ENCODE data around the gene TJP3.

Gene TJP3

DNA sequence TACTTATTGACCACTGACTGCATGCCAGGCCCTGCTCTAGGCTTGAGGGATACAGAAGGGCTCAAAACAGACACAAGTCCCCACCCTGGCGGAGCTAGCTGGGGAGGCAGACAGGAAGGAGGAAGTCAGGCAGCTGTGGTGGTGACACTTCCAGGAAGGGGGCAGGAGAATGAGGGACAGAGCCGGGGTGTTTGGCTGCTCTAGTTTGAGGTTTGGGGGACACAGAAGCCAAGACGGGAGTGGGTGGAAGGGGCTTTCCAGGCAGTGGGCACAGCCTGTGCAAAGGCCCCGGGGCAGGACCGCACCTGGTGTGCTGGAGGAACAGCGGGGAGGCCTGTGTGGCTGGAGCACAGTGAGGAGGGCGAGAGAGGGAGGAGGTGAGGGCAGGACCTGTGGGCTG, 58.3 kb downstream of the TJP3 start:
- no peak for DNase-seq (ENCODE audit: low spot score)

DNA sequence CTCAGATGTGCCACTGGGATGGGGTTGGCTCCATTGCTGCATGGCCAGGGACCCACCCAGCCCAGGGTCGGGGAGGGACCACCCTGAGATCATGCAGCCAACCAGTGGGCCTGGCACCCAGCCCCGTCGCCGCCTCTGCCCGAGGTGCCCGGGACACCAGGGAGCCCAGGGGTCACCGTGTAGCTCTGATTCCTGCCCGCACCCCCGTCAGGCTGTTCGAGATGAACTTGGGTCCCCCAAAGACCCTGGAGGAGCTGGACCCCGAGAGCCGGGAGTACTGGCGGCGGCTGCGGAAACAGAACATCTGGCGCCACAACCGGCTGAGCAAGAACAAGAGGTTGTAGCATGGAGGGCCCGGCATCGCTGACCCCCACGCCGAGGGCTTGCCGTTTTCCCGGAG, 58.9 kb downstream of the TJP3 start:
- no peak for DNase-seq (ENCODE audit: low spot score)

DNA sequence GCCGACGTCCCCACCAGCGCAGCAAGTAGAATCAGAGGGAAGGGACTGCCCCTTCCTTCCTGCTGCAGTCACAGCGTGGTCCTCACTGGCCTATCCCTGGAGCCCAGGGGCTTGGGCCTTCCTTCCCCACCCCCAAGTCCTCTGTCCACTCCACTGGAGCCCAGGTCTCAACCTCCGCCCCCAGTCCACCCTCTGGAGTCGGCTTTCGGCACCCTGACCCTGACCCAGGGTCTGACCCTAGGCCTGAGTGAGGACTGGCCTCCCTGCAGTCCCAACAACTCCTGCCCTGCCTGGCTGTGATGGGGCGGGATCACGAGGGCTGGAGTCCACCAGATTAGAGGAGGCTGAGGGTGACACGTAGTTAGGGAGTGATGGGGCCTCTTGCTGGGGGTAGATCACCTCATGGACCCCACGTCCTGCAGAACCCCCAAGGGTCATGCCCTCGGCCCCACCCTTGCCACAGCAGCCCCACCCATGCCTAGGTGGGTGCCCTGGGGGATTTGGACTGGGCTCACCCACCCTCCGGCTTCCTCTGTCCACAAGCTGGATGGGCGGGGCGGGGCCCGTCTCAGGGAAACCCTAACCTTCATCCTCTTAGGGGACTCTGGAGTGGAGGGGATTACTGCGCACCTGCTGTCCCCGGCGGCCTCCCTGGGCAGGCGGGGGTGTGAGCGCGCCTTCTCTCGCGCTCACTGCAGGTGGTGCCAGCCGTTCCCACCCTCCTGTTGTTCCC, 60.0 kb downstream of the TJP3 start:
- no peak for DNase-seq (ENCODE audit: low spot score)

DNA sequence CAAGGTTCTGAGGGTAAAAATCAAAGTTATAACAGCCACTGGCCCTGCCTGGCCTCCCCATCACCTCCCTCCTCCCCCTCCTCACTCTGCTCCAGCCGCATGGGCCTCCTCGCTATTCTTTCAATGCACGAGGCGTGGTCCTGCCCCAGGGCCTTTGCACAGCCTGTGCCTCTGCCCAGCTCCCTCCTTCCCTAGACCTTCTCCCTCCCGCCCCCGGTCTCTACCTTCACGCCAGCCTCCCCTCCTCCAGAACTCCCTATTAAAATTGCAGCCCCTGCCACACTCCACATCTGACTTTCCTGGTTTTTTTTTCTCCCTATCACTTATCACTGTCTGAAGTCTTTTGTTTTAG, 60.5 kb downstream of the TJP3 start:
- no peak for DNase-seq (ENCODE audit: low spot score)

DNA sequence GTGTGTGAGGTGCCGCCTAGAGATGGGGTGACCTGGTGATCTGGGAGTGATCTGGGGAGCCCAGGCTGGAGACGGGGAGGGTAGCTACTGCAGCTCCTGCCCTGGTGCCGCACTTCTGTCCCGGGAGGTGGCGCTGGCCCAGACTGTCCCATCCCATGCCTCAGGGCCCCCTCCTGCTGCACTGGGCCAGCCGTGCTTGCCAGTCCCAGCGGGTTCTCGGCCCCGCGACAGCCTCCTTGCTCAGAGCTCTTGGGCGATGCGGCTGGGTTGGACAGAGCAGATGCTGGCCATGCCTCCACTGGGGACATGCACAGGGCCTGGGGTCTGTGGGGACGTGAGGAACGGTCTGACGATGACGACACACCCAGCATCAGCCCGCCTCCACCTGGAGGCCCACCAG, 61.3 kb downstream of the TJP3 start:
- no peak for DNase-seq (ENCODE audit: low spot score)

DNA sequence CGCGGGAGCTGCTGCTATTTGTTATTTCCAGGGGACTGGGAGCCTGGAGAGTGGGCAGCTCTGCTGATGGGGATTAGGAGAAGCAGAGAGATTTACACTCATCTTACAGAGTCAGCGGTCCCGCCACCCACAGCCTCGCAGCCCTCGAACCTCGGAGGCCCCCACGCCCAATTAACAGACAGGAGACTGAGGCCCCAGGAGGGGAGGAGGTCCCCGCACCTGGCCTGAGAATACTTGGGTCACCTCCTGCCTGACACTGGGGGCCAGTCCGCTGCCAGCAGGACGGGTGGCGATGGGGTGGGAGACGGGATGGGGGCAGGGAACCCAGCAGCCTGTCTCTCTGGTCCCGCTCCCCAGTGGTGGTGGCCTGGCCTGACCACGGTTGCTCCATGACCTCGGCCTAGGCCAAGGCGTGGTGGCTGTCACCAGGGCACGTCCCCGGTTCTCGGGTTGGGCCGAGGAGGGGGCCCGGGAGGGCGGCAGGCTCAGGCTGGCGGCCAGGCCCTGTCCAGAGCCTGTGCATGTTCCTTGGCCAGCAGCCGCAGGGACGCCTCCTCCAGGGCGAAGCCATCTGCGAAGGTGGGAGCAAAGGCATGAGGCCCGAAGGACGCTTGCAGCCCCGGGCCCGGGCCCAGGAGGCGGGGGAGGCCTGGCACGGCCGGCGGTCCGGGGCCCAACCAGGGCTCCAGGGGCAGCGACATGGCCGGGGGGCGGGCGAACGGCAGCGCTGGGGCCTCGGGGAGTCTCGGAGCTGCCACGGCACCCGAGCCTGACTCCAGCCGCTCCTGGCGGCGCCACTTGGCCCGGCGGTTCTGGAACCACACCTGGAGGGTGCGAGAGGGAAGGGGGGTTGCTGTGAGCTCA, 62.2 kb downstream of the TJP3 start:
- no peak for DNase-seq (ENCODE audit: low spot score)

DNA sequence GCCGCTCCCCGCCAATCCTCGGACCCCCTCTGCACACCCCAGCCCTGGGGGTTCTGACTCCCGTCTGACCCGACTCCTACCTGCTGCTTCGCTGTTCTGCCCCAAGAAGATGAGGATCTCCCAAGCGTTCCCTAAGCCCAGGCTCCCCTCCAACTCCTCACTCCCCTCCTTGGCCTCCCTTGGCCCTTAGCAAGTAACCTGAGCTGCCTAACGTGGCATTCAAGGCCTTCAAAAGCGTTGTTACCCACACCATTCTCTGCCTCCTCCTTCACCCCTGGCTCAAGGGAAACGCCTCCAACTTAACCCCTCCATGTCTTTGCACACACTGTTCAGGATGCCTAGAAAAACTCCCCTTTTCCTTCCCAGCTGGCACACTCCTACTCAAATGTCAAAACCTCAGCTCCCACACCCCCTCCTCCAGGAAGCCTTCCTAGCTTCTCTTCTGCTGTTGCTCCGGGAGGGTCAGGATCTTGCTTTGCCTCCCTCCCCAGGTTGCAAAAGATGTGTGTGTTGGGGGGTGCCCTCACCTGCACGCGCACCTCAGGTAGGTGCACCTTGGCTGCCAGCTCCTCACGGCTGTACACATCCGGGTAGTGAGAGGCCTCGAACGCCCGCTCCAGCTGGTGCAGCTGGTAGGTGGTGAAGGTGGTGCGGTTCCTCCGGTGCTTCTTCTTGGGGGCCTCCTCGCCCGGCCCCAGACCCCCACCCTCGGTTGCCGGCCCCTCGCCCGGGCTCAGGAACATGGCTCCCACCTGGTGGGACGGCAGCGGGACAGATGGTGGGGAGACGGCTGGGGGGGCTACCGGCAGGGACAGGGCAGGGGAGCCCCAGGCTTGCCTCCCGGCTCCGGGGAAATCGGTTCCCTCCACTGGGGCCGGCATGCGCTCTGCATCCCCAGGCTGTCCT, 63.1 kb downstream of the TJP3 start:
- DNase-seq (ENCODE audit: low spot score): no peak

DNA sequence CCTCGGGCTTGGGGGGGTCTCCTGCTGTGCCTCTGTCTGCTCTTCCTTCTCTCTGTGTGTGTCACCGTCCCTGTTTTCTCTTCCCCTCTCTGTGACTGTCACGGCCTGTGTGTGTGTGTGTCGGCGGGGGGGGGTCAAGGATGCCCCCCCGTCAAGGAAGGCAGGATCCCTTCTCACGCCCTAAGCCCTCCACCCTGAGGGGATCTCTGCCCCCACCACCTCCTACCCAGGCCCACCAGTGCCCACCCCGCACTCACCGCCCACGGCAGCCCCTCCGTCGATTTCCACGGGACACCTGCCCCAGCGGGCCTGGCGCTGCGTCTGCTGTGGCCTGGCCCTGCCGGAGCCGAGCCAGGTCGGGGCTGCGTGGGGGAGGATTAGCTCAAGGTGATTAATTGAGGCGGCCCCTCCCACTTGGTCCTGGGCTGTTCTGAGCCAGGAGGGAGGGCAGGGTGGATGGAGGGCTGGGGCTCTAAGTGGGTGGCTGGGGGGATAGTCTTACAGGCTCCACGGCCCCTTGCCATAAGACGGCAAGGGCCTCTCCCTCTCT, 63.8 kb downstream of the TJP3 start, which contains the start of gene RAX2:
RAX2 (minus strand) TSS at position 323 of the 550 bp plus-strand sequence. CDS start 486 bp downstream, outside the sequence.
- DNase-seq (ENCODE audit: low spot score): no peak

DNA sequence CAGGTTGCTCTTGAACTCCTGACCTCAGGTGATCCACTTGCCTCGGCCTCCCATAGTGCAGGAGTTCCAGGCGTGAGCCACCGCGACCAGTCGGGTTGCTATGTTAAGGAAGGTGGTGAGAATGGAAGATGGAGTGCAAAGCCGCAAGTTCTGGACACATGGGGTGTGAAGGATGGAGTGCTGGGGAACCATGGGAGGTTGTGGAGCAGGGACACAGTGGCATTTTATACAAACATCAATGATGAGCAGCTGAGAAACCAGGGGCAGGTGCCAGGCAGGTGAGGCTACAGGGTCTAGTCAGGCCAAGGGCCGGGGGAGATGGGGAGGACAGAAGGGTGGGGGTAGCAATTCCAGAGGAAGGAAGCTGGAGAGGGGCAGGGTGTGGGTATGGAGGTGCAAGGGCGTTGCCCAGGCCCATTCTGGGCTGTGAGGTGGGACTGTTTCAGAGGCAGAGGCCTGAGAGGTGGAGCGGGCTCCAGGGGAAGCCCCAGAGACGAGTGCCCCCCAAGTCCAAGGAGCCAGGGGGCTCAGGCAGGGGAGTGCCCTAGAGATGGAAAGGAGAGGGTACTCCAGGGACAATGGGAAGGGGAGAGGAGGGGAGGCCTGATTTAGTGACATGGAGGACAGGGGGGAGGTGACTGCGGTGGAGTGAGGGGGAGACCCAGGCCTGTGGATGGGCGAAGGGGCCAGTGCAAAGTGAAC, 65.8 kb downstream of the TJP3 start:
- no peak for DNase-seq (ENCODE audit: low spot score)

DNA sequence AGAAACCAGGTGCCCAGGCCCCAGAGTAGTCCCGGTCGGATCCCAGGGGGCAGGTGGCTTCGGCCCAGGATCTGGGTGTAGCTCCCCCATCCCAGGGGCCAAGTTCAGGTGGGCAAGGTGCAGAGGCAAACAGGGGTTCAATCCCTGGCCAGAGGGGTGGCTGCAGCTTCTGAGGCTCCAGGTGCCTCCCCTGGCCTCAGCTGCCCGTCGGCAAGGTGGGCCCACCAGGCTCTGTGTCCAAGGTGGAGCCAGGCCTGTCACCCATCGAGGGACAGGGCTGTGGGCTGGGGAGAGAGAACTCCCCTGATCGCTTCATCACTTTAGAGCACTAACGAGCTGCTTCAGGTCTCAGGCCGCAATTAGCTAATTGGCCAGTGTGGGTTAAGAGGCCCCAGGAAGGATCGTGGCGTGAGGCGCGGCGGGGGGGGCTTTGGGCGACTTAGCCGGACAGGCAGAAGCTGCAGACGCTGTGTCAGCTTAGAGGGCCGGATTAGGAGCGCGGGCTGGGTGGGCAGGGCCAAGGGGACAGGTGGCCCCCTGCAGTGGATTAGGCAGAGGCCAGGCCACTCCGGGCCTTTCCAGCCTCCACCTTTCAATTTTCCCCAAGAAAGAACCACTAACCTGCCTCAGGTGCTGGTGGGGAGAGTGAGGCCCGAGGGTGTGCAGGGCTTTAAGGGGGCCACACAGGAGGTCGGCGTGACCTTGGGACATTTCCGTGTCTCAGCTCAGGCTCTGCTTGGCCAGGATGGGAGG, 66.6 kb downstream of the TJP3 start:
- no peak for DNase-seq (ENCODE audit: low spot score)

DNA sequence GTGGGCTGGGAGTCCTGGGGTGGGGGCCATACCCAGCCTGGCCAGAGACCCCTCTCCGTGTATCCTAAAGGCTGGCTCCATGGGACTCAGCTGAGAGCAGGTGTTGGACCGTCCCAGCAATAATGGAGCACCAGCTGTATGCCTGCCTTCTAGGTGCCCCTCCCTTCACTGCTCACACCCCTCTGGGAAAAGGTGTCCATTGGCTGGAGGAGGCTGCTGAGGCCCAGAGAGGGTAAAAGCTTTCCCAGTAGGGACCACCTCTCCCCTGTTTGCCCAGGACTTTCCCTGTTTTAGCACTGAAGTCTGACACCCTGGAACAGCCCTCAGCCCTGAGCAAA, 67.2 kb downstream of the TJP3 start:
- no peak for DNase-seq (ENCODE audit: low spot score)

DNA sequence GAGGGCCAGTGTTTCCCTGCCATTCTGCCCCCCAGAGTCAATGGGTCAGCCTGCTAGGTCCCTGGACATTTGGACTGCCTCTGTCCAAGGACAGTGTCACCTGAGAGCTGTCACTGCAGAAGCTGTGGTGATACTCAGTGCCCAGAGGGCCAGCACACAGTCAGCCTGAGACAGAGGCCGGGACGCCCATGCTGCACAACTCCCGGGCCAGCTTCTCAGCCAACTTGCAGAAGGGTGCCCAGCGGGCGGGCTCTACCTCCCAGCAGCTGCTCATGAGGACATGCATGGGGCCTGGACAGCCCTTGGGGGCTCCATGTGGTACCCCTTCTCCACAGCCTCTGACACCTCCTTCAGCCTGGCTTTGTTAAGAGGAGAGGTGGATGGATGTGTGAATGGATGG, 67.6 kb downstream of the TJP3 start:
- no peak for DNase-seq (ENCODE audit: low spot score)

DNA sequence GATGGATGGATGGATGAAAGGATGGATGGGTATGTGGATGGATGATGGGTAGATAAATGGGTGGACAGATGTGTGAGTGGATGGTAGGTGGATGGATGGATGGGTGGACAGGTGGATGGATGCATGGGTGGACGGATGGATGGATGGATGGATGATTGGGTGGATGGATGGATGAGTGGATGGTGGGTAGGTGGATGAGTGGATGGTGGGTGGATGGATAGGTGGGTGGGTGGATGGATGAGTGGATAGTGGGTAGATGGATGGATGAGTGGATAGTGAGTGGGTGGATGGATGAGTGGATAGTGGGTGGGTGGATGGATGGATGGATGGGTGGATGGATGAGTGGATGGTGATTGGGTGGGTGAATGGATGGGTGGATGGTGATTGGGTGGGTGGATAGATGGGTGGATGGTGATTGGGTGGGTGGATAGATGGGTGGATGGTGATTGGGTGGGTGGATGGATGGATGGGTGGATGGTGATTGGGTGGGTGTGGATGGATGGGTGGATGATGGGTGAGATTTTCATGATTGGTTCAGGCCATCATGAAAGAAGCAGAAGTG, 68.4 kb downstream of the TJP3 start:
- no peak for DNase-seq (ENCODE audit: low spot score)

DNA sequence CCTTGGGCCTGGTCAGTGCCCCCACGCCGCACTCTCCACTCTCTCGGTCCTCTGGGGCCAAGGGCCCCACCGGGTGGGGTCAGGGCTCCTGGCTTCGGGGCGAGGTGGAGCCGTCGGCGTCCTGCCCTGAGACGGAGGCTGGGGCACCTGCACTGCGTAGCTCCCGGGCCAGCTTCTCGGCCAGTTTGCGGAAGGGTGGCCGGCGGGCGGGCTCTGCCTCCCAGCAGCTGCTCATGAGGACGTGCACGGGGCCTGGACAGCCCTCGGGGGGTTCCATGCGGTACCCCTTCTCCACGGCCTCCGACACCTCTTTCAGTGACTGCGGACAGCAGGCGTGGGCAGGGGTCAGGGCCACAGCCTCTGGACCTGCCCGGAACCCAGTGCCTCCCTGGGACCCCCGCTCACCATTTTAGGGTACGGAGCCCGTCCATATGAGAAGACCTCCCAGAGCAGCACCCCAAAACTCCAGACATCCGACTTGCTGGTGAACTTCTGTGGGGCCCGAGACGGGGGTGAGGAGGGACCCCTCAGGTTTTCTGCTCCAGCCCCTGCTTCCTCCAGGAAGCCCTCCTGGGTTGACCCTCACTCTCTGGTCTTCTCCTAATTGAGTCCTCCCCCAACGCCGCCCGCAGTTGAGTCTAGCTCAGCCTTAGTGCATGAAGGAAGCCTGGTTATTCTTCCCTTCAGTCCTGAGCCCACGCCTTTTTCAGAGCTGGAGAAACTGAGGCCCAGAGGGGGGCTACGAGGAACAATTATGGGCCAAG, 70.1 kb downstream of the TJP3 start:
- DNase-seq (ENCODE audit: low spot score): no peak

DNA sequence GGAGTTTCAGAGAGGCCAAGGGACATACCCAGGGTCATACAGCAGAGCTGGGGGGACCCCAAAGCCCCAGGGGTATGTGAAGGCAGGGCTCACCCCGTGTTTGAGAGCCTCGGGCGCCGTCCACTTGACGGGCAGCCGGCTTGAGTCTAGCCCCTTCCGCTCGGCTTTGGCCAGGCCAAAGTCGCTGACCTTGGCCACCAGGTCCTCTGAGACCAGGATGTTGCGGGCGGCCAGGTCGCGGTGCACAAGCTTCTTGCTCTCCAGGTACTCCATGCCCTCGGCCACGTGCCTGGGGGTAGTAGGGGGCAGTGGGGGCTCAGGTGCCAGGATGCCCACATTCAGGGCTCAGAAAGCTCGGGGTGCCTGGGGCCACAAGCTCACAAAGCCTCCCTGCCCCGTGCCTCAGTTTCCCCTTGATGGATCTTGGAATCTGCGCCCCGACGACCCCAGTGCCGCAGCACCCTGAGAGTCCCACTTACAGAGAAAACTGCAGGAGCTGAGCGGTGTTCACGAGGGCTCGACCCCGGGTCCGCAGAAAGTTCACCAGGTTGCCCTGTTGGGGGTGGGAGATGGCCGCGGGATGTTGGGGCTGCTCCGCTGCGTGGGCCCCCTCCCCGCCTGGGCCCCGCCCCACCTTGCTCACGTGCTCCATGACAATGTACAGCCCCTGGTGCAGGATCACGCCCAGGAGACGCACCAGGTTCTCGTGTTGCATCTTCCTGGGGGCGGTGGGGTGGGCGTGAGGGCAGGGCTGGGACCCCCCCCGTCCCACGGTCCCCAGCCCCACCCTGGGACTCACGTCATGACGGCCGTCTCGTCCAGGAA, 70.9 kb downstream of the TJP3 start:
- DNase-seq (ENCODE audit: low spot score): no peak

DNA sequence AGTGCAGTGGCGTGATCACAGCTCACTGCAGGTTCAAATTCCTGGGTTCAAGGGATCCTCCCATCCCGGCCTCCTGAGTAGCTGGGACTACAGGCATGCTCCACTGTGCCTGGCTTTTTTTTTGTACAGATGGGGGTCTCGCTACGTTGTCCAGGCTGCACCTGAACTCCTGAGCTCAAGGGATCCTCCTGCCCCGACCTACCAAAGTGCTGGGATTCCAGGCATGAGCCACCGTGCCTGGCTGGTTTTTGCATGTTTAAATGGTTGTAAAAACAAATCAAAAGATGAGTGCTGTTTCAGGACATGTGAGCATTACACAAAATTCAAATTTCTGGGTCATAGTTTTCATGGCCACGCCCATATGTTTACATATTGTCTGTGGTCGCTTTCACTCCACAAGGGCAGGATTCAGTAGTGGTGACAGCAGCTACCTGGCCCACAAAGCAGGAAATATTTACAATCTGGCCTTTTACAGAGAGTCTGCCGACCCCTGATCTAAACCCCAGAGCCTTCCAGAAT, 72.7 kb downstream of the TJP3 start:
- DNase-seq (ENCODE audit: low spot score): no peak

DNA sequence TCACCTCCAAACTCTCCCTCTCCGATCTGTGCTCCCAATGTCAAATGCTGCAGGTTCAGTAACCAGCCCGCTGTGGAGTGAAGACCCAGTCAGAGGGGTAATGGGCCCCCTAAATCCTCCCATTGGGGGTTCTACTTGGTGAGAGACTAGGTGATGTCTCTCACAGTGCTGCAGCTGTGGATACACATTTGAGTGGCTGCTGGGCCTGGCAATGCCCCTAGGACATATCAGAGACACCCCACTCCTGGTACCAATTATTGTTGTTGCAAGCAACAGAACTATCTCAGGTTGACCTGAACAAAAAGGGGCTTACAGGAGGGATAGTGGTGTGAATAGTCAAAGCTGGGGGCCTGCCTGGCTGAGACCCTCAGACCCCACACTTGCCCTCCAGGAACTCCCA, 73.4 kb downstream of the TJP3 start:
- DNase-seq (ENCODE audit: low spot score): no peak

DNA sequence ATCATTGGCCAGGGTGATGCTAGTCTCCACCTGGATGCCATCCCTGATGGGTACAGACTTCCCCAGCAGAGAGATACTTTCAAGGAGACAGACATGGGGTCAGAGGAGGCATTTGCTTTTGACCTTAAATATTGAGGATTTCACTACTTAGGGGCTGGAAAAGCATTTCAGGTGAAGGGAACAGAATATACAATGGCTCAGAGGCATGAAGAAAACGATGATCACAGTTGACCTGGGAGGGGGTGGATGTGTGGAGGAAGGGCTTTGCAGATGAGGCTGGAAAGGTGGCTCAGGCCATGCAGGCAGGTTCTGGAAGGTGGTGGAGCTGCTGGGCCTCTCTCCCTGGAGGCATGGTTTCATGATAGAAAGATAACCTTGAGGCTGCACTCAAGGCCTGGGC, 74.1 kb downstream of the TJP3 start:
- DNase-seq (ENCODE audit: low spot score): no peak

DNA sequence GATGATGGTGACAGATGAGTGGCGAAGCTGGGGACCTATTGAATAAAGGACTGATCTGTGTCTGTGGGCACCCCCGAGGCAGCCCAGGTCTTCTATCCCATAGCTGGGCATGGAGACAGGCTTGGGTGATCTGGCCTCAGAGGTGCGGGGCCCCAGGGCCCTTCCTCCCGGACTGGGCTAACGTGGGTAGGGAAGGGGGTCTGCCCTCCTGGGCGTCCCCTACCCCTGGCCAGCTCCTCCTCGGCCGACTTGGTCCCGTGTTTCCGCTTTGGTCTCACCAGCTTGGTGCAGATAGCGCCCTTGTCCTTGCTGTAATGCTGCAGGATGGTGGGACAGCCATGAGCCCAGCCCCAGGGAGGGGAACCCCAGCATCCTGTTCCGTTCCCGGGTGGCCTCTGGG, 74.7 kb downstream of the TJP3 start:
- DNase-seq (ENCODE audit: low spot score): no peak

Data from Ammon's horn (tissue), 1 donor.